ENCODE data around the gene RNH1. TPM values are rescaled to one million over a fixed set of nuclear protein-coding genes. Genes with fewer than 3 reads are reported as not detected.
A peak's percentile ranks its signal among the peaks of the same experiment; 100 is the strongest.

The RNH1 gene
- total RNA-seq, 1 experiment from 2014 or later = 59.0 TPM

- Mint-ChIP-seq H3K4me3 (peak overlapping the region; percentile 36), H3K27me3 (ENCODE audit: low read depth) (peaks cover 24% of the 10 kb centered on the region), H3K9me3 (no peaks in the 10 kb centered on the region), H3K36me3 (no peaks in the 10 kb centered on the region), H3K27ac (no peak overlapping the region), H3K4me1 (peaks cover 8% of the 10 kb centered on the region)
- ChIA-PET CTCF (interaction anchor here (0.6 to 3.4 kb wide), 36 partner anchors 9 to 391 kb away, joined by 3 to 32 read pairs (median 4); partner anchors contain the start of genes DEAF1, LRRC56, PHRF1 and PIDD1), POLR2A (interaction anchor here (0.6 to 1.9 kb wide), 2 partner anchors 19 to 21 kb away, joined by 3 to 5 read pairs; partner anchors contain the start of gene HRAS)
- DNase-seq (ENCODE audit: low spot score) = peak; percentile 85
- ATAC-seq = peak; percentile 52
- TF ChIP-seq MYBL2 (CRISPR knock-in tag; IDR thresholded peaks at IDR 0.05) = no peak
- TF ChIP-seq EMX1 (CRISPR knock-in tag; IDR thresholded peaks at IDR 0.05) = no peak
- TF ChIP-seq FOXJ3 (CRISPR knock-in tag; IDR thresholded peaks at IDR 0.05; ENCODE audit: borderline replicate concordance) = no peak
- no peak for TF ChIP-seq E2F4 (CRISPR knock-in tag; IDR thresholded peaks at IDR 0.05; ENCODE audit: borderline replicate concordance, low read depth)
- no peak for TF ChIP-seq FOXP4 (CRISPR knock-in tag; IDR thresholded peaks at IDR 0.05)
- no peak for TF ChIP-seq GABPB1 (CRISPR knock-in tag; IDR thresholded peaks at IDR 0.05)
- no peak for TF ChIP-seq ELF4 (CRISPR knock-in tag; IDR thresholded peaks at IDR 0.05; ENCODE audit: low read depth)
- no peak for TF ChIP-seq ZNF281 (CRISPR knock-in tag; IDR thresholded peaks at IDR 0.05)
- TF ChIP-seq NR2C2 (CRISPR knock-in tag; IDR thresholded peaks at IDR 0.05) = no peak
- TF ChIP-seq SP1 (CRISPR knock-in tag; conservative IDR thresholded peaks at IDR 0.05) = peak; percentile 70
- TF ChIP-seq MXD4 (CRISPR knock-in tag; IDR thresholded peaks at IDR 0.05; ENCODE audit: borderline replicate concordance) = no peak
- no peak; the same call in 1 of the 2 replicates for TF ChIP-seq HMGXB4 (CRISPR knock-in tag; IDR thresholded peaks at IDR 0.05)
- no peak for TF ChIP-seq AR (CRISPR knock-in tag; IDR thresholded peaks at IDR 0.05)
- TF ChIP-seq CBFB (CRISPR knock-in tag; IDR thresholded peaks at IDR 0.05; ENCODE audit: low read depth) = no peak
- TF ChIP-seq ZNF423 (CRISPR knock-in tag; IDR thresholded peaks at IDR 0.05) = peak; percentile 19; the same call in 1 of the 2 replicates
- TF ChIP-seq CTCF (IDR thresholded peaks at IDR 0.05) = peak; percentile 63
- TF ChIP-seq ZNF232 (CRISPR knock-in tag; IDR thresholded peaks at IDR 0.05) = no peak
- TF ChIP-seq ZNF121 (CRISPR knock-in tag; IDR thresholded peaks at IDR 0.05) = no peak
- no peak for TF ChIP-seq SMAD3 (CRISPR knock-in tag; IDR thresholded peaks at IDR 0.05; ENCODE audit: borderline replicate concordance)
- no peak for TF ChIP-seq SMAD4 (CRISPR knock-in tag; IDR thresholded peaks at IDR 0.05)
- TF ChIP-seq ZBTB43 (CRISPR knock-in tag; IDR thresholded peaks at IDR 0.05) = no peak
These were observed 47.6 kb upstream of the RNH1 start for GRCh38 chr11:554428-555226.
